ENCODE measurements around the gene SPATA13. TPM values are rescaled to one million over a fixed set of nuclear protein-coding genes. Genes with fewer than 3 reads are reported as not detected.

SPATA13 gene
- total RNA-seq, 1 experiment from 2014 or later: 43.0 TPM

DNA sequence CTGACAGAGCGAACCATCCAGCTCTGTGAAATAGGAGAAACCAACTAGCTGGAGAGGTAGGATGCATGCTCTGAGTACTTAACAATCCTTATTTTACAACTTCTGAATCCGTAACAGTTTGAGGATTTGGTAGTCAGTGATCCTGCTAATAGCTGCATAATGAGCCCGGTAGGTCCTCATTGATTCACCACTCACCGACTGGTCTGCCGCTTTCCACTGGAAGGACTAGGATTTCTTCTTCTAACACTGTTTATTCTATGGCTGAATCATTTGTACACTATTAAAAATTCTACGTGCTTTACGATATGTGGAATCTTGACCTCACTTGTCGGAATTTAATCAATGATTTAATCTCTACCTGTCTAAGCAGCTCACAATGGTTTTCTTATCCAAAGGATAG lies 33.9 kb downstream of the SPATA13 start:
- H3K9me2 ChIP-seq (replicated peaks; ENCODE audit: low read length): no peaks in the 10 kb centered on the region
- BruUV-seq (replicated peaks): no TSS peak
- H3K27me3 ChIP-seq (ENCODE audit: low read length): no peaks in the 10 kb centered on the region
- H3K9ac ChIP-seq (ENCODE audit: low read length): no peak overlapping the region
- peaks cover 23% of the 10 kb centered on the region for H3K4me1 ChIP-seq (ENCODE audit: insufficient read depth, low read length)
- peaks cover 5% of the 10 kb centered on the region; the same call in 1 of the 2 replicates for H4K20me1 ChIP-seq (ENCODE audit: low read length)
- H3K79me2 ChIP-seq (ENCODE audit: low read length): peaks cover 60% of the 10 kb centered on the region
- TF ChIP-seq, protein P1, sequence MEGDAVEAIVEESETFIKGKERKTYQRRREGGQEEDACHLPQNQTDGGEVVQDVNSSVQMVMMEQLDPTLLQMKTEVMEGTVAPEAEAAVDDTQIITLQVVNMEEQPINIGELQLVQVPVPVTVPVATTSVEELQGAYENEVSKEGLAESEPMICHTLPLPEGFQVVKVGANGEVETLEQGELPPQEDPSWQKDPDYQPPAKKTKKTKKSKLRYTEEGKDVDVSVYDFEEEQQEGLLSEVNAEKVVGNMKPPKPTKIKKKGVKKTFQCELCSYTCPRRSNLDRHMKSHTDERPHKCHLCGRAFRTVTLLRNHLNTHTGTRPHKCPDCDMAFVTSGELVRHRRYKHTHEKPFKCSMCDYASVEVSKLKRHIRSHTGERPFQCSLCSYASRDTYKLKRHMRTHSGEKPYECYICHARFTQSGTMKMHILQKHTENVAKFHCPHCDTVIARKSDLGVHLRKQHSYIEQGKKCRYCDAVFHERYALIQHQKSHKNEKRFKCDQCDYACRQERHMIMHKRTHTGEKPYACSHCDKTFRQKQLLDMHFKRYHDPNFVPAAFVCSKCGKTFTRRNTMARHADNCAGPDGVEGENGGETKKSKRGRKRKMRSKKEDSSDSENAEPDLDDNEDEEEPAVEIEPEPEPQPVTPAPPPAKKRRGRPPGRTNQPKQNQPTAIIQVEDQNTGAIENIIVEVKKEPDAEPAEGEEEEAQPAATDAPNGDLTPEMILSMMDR (conservative IDR thresholded peaks at IDR 0.05; ENCODE audit: low read depth, low read length): no peak
- no peak for TF ChIP-seq EZH2phosphoT487 (IDR thresholded peaks at IDR 0.05; ENCODE audit: borderline replicate concordance, low read length)
- TF ChIP-seq EZH2 (IDR thresholded peaks at IDR 0.05; ENCODE audit: low read length, unreplicated experiment): no peak
- no peaks in the 10 kb centered on the region for H3K9me3 ChIP-seq (ENCODE audit: low read length)
- DNase-seq (peak; percentile 81), ATAC-seq (peak; percentile 95)
- H3F3A ChIP-seq (ENCODE audit: low read length, unreplicated experiment): no peaks in the 10 kb centered on the region
- ChIA-PET POLR2A (ENCODE audit: unreplicated experiment) (no interaction called here), CTCF (no interaction called here)
- intact Hi-C loops (cut with micrococcal nuclease): no loop called here
- H3K4me2 ChIP-seq (ENCODE audit: low read length): peak overlapping the region; percentile 65
- H3K36me3 ChIP-seq (ENCODE audit: low read depth, low read length): no peaks in the 10 kb centered on the region
- H3K4me3 ChIP-seq (ENCODE audit: low read length): peak overlapping the region; percentile 36; the same call in 1 of the 2 replicates
- 0 out of 2 replicates have a peak overlapping the region, but pooled peaks have one; percentile 6 for H2AFZ ChIP-seq (ENCODE audit: low read length)
- peak overlapping the region; percentile 67 for H3K27ac ChIP-seq (ENCODE audit: low read length)

DNA sequence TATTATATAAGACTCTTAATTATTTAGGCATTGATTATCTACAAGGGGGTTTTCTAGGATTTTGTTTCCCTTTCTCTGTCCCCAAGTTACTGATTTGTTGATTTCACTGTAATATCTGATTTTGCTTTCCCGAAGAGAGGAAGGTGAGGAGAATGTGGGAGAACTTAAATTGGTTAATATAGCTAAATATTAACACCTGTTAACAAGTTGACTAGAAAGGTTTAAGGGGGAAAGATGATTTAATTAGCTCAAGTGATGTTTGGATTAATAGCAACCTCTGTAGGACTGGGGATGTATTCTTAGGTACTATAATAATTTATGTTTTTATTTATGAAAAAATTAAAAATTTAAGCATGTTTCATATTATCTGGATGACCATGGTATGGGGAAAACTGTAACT lies 35.1 kb downstream of the SPATA13 start:
- ATAC-seq (no peak), DNase-seq (no peak)
- Histone ChIP-seq H3K9me3 (ENCODE audit: low read length) (no peaks in the 10 kb centered on the region), H3K9me2 (replicated peaks; ENCODE audit: low read length) (no peaks in the 10 kb centered on the region), H3K4me3 (ENCODE audit: low read length) (no peak overlapping the region), H4K20me1 (ENCODE audit: low read length) (peaks cover 5% of the 10 kb centered on the region; the same call in 1 of the 2 replicates), H3K79me2 (ENCODE audit: low read length) (peaks cover 67% of the 10 kb centered on the region), H3K4me1 (ENCODE audit: insufficient read depth, low read length) (peaks cover 23% of the 10 kb centered on the region), H3K27me3 (ENCODE audit: low read length) (no peaks in the 10 kb centered on the region), H3K36me3 (ENCODE audit: low read depth, low read length) (no peaks in the 10 kb centered on the region), H3F3A (ENCODE audit: low read length, unreplicated experiment) (no peaks in the 10 kb centered on the region), H2AFZ (ENCODE audit: low read length) (no peak overlapping the region), H3K4me2 (ENCODE audit: low read length) (no peak overlapping the region), H3K27ac (ENCODE audit: low read length) (no peak overlapping the region), H3K9ac (ENCODE audit: low read length) (no peak overlapping the region)
- POLR2A ChIA-PET (ENCODE audit: unreplicated experiment): no interaction called here
- CTCF ChIA-PET: no interaction called here
- BruUV-seq (replicated peaks): no TSS peak
- intact Hi-C loops (cut with micrococcal nuclease): no loop called here
- TF ChIP-seq EZH2 (IDR thresholded peaks at IDR 0.05; ENCODE audit: low read length, unreplicated experiment) (no peak), EZH2phosphoT487 (IDR thresholded peaks at IDR 0.05; ENCODE audit: borderline replicate concordance, low read length) (no peak)
- TF ChIP-seq, protein P1 (conservative IDR thresholded peaks at IDR 0.05; ENCODE audit: low read depth, low read length): no peak

DNA sequence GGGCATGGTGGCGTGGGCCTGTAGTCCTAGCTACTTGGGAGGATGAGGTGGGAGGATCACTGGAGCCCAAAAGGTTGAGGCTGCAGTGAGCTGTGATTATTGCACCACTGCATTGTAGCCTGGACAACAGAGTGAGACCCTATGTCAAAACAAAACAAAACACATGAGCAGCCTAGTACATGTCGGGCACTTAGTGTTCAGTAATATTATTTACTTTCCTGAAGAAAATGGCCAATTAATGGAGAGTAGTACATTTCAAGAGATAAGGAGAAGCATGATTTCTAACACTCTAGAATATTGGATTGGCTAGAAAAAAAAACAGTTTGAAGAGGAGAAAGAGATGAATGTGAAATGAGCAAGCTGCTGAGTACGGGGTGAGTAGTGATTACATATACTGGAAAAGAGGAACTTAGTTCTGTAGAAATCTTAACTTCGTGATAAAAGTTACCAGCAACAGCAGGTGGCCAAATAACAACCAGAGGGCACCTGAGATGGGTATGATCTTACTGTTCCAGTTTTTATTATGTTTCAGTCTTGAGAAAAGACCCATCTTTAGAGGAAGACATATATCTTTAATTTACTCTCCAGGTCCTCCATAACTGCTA lies 36.2 kb downstream of the SPATA13 start:
- no peak overlapping the region for H2AFZ ChIP-seq (ENCODE audit: low read length)

More for the DNA sequence above, 36.2 kb downstream of the SPATA13 start:
- Histone ChIP-seq H3K27ac (ENCODE audit: low read length) (no peak overlapping the region), H3K9ac (ENCODE audit: low read length) (no peak overlapping the region), H3F3A (ENCODE audit: low read length, unreplicated experiment) (no peaks in the 10 kb centered on the region), H3K79me2 (ENCODE audit: low read length) (peaks cover 69% of the 10 kb centered on the region), H3K27me3 (ENCODE audit: low read length) (no peaks in the 10 kb centered on the region), H3K9me3 (ENCODE audit: low read length) (no peaks in the 10 kb centered on the region), H3K9me2 (replicated peaks; ENCODE audit: low read length) (no peaks in the 10 kb centered on the region), H3K4me2 (ENCODE audit: low read length) (no peak overlapping the region), H3K4me1 (ENCODE audit: insufficient read depth, low read length) (peaks cover 23% of the 10 kb centered on the region), H4K20me1 (ENCODE audit: low read length) (peaks cover 5% of the 10 kb centered on the region; the same call in 1 of the 2 replicates), H3K36me3 (ENCODE audit: low read depth, low read length) (no peaks in the 10 kb centered on the region), H3K4me3 (ENCODE audit: low read length) (no peak overlapping the region)
- intact Hi-C loops (cut with micrococcal nuclease): no loop called here
- ChIA-PET CTCF (no interaction called here), POLR2A (ENCODE audit: unreplicated experiment) (no interaction called here)
- no peak for ATAC-seq
- TF ChIP-seq EZH2 (IDR thresholded peaks at IDR 0.05; ENCODE audit: low read length, unreplicated experiment): no peak
- no peak for TF ChIP-seq EZH2phosphoT487 (IDR thresholded peaks at IDR 0.05; ENCODE audit: borderline replicate concordance, low read length)
- TF ChIP-seq, protein P1 (conservative IDR thresholded peaks at IDR 0.05; ENCODE audit: low read depth, low read length): no peak
- BruUV-seq (replicated peaks): no TSS peak
- DNase-seq: no peak

Data from PC-3 (cell line).